ENCODE data around the gene KRT7. TPM values are rescaled to one million over a fixed set of nuclear protein-coding genes. Genes with fewer than 3 reads are reported as not detected.
"Not testable (repeated sequence)": the region's sequence is repeated elsewhere in the genome, so short reads cannot be mapped to it uniquely, and the experiment has no call there.

KRT7 gene
- total RNA-seq, 1 donor from 2014 or later: 11.6 TPM

- Mint-ChIP-seq H3K27me3 (peaks cover 19% of the 10 kb centered on the region), H3K36me3 (ENCODE audit: insufficient read depth) (no peaks in the 10 kb centered on the region), H3K4me1 (ENCODE audit: low read depth) (peaks cover 1% of the 10 kb centered on the region), H3K9me3 (ENCODE audit: low read depth) (no peaks in the 10 kb centered on the region), H3K27ac (no peak overlapping the region), H3K4me3 (ENCODE audit: low read depth) (no peak overlapping the region)
- DNase-seq (ENCODE audit: low spot score, unreplicated experiment): no peak
- TF ChIP-seq CTCF (IDR thresholded peaks at IDR 0.05; ENCODE audit: unreplicated experiment): no peak
Observed at GRCh38 chr12:52285172-52285745, 52.2 kb downstream of the KRT7 start.

DNA sequence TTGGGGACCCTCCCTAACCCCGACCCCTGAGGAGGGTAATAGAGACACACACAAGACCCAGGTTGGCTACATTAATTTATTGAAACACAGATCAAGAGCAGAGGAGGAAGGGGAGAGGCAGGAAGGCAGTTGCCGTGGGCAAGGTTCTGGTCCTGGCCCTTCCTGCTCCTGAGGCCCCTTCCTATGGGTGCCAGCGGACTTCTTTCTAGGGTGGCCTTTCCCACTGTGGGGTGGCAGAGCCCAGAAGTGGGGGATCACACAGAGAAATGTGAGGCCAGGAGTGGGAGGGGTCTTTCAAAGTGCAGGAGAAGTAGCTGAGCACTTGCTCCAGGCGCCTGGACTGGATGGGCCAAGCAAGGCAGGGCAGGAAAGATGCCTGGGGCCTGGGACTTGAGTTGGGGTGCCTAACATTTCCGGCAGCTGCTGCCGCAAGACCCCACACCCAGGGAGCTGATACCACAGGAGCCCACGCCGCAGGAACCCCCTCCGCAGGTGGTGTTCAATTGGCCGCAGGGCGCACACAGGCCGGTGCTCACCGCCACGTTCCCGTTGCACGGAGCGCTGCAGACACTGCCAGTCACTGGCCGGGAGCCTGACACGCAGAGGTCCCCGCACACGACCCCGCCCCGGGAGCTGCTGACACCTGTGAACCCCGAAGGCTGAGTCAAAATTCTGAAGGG is 52.9 kb downstream of the KRT7 start:
- H3K9me3 Mint-ChIP-seq (ENCODE audit: low read depth): no peaks in the 10 kb centered on the region
- H3K4me3 Mint-ChIP-seq (ENCODE audit: low read depth): no peak overlapping the region
- no peak overlapping the region for H3K27ac Mint-ChIP-seq
- H3K36me3 Mint-ChIP-seq (ENCODE audit: insufficient read depth): no peaks in the 10 kb centered on the region
- H3K4me1 Mint-ChIP-seq (ENCODE audit: low read depth): no peaks in the 10 kb centered on the region
- TF ChIP-seq CTCF (IDR thresholded peaks at IDR 0.05; ENCODE audit: unreplicated experiment): no peak
- no peak for DNase-seq (ENCODE audit: low spot score, unreplicated experiment)
- H3K27me3 Mint-ChIP-seq: peaks cover 19% of the 10 kb centered on the region

DNA sequence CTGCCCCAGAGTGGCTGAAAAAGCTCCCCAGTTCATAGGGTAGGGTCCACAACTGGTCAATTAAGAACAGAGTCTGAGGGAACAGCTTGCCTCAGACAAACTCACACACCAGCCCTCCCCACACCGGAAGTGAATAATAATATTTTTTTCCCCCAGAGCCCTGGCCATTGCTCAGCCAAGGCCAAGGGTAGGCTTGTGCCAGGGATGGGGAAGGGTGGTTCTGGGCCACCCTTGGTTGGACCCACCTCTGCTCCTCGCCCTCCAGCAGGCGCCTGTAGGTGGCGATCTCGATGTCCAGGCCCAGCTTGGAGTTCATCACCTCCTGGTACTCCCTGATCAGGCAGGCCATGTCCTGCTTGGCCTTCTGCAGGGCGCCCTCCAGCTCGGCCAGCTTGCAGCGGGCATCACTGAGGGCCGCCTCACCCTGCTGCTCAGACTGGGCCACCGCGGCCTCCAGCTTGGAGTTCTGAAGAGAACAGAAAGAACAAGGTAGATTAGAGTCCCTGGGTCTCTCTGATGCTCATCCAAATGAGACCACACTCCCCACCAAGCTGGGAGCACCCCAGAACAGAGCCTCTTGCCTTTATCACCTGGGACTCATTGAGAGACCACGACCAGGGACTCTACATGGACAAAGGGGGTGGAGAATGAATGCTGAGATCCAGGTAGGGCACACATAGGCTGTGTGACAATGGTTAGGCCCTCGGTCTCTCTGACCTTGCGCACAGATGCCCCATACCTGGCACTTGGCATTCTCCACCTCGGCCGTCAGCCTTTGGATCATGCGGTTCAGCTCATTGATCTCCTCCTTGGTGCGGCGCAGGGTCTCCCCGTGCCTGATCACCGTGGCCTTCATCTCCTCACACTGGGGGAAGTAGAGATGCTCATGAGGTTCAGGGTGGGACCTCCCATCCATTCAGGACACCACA is 54.1 kb downstream of the KRT7 start:
- H3K4me1 Mint-ChIP-seq (ENCODE audit: low read depth); H3K27ac Mint-ChIP-seq; H3K9me3 Mint-ChIP-seq (ENCODE audit: low read depth); DNase-seq (ENCODE audit: low spot score, unreplicated experiment); H3K4me3 Mint-ChIP-seq (ENCODE audit: low read depth); H3K36me3 Mint-ChIP-seq (ENCODE audit: insufficient read depth): not testable (repeated sequence)
- peaks cover 27% of the 10 kb centered on the region for H3K27me3 Mint-ChIP-seq

DNA sequence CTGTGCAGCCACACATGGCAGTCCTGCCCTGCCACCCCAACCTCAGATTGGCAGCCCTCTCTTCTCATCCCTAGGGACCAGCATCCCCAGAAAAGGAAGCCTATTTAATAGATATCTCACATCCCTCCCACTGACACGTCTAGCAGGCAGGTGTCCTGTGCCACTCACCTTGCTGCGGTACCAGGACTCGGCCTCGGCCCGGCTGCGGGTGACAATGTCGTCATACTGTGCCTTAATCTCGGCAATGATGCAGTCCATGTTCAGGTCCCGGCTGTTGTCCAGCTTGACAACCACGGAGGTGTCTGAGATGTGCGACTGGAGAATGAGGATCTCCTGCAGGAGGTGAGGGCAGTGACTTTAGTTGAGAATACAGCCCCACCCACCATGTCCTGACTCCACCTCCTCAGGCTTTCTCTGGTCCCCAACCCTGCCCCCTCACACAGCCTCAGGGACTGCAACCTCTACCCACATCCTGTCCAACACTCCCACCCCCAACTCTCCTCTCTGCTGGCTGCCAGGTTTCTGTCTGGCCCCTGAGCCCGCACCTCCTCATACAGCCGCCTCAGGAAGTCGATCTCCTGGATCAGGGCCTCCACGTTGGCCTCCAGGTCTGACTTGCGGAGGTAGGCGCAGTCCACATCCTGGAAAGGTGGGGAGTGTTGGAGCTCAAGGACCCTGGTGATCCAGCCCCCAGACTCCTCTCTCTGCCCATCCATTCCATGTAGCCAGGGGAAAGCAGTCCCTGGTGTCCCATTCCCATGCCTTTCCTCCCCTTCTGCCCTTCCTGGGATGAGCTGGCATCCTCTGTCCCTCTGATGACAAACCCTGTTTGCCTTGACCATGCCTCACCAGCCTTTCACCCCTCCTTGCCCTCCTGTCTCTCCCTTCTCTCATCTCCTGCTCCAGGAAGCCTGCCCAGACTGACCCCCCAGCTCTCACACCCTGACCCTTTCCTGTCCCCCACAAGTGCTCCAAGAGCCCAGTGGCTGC is 55.1 kb downstream of the KRT7 start:
- not testable (repeated sequence) for H3K36me3 Mint-ChIP-seq (ENCODE audit: insufficient read depth); H3K9me3 Mint-ChIP-seq (ENCODE audit: low read depth); DNase-seq (ENCODE audit: low spot score, unreplicated experiment); H3K4me3 Mint-ChIP-seq (ENCODE audit: low read depth); H3K27ac Mint-ChIP-seq; H3K4me1 Mint-ChIP-seq (ENCODE audit: low read depth)
- peaks cover 30% of the 10 kb centered on the region for H3K27me3 Mint-ChIP-seq

- DNase-seq (ENCODE audit: low spot score, unreplicated experiment); H3K36me3 Mint-ChIP-seq (ENCODE audit: insufficient read depth); H3K27ac Mint-ChIP-seq; H3K4me1 Mint-ChIP-seq (ENCODE audit: low read depth); H3K9me3 Mint-ChIP-seq (ENCODE audit: low read depth); H3K4me3 Mint-ChIP-seq (ENCODE audit: low read depth): not testable (repeated sequence)
- peaks cover 49% of the 10 kb centered on the region for H3K27me3 Mint-ChIP-seq
Observed at GRCh38 chr12:52290483-52291134, 57.6 kb downstream of the KRT7 start.

- no peaks in the 10 kb centered on the region for H3K4me1 Mint-ChIP-seq (ENCODE audit: low read depth)
- peaks cover 53% of the 10 kb centered on the region for H3K27me3 Mint-ChIP-seq
- no peak within 1 kb of the TSS for H3K4me3 Mint-ChIP-seq (ENCODE audit: low read depth)
- no peaks in the 10 kb centered on the region for H3K9me3 Mint-ChIP-seq (ENCODE audit: low read depth)
- H3K27ac Mint-ChIP-seq: no peak within 1 kb of the TSS
- H3K36me3 Mint-ChIP-seq (ENCODE audit: insufficient read depth): no peaks in the 10 kb centered on the region
- no peak for TF ChIP-seq CTCF (IDR thresholded peaks at IDR 0.05; ENCODE audit: unreplicated experiment)
- no peak for DNase-seq (ENCODE audit: low spot score, unreplicated experiment)
Observed at GRCh38 chr12:52291267-52291935, 58.4 kb downstream of the KRT7 start, which contains the start of gene KRT81. Gene KRT81 (minus strand): TSS chr12:52291534. CDS start chr12:52291465, 69 bp downstream.

All from progenitor cell of endocrine pancreas (in vitro differentiated cells).